GM19467 (cell line): Measurements from ENCODE around the gene FANCC.

Source experiments
- ATAC-seq: cut with Tn5 transposase; IDR thresholded peaks from one replicate; pipeline ENCODE4 v1.9.1; 2021; ENCODE audit warnings: mild to moderate bottlenecking, moderate library complexity; ENCODE audit not compliant: unreplicated experiment

The FANCC gene

DNA sequence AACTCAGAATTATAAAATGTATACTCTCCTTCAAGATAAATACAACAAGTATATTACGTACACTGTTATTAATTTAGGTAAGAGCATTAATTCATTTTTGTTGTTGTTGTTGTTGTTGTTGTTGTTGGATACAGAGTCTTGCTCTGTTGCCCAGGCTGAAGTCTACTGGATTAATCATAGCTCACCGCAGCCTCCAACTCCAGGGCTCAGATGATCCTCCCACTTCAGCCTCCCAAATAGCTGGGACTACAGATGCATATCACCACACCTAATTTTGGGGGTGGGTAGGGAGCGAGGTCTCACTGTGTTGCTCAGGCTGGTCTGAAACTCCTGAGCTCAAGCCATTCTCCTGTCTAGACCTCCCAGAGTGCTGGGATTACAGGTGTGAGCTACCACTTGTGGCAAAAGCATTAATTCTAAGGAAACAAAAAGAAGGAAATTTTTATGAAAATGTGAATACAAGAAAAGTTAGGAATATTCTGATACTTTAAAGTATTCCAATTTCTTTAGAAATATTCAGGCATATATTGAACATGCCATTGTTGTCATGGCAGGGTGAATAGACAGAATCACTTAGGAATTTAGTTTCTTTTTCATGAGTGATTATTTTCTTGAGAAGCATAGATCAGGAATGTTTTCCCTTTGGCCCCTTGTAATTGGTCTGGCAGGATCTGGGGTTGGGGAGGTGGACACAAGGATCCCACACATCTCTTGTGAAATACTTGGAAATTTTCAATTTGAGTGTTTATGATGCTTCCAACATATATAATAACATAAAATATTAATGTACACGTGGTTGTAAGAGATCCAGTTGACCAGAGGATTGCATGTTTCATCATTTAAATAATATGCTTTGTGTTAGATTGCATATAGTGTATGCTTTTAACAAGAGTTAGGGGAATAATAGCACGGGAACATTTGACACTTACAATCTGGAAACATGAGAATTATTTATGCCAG is 263.6 kb downstream of the FANCC start:
- no peak for ATAC-seq

DNA sequence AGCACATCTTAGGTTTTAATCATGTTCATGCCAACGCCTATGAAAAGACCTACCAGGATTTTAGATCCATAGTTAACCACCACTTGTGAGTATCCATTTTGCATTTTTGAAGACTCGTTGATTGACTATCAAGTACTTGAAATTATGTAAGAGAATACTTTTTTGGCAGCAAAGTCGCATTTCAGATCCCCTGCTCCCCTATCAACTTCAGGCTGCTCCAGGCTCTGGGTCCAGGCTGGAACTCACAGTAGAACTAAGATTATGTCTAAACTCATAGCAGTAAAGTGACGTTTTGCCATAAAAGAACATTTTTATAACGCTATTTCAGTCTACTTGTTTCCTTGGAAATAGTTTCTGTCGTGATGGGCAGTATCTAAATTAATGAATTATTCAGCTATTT is 267.7 kb downstream of the FANCC start:
- ATAC-seq, result no peak
